HCT116 (cell line): ENCODE results near the gene PYCR2. TPM values are rescaled to one million over a fixed set of nuclear protein-coding genes. Genes with fewer than 3 reads are reported as not detected.

Experiments
- ATAC-seq: fragments of 200-7000 bp; cut with Tn5 transposase; 2 replicates; pipeline ENCODE4 v1.9.1; 2020; ENCODE audit warnings: mild to moderate bottlenecking, moderate library complexity
- BruUV-seq: library from RNA; stranded (reverse); fragments of 400-500 nt; replicated peaks from 2 replicates; lab custom pipeline; 2021; lab: Mats Ljungman, UMichigan
- CTCF ChIA-PET: fragments of 300-600 bp; sonication (Branson Sonifier 250); formaldehyde crosslinking; loops from one replicate; lab custom pipeline; 2021; ENCODE audit warnings: antibody characterized with exemption; lab: Charles Lee
- POLR2A ChIA-PET: fragments of 300-600, 350-600 bp; sonication (Branson Sonifier 250); formaldehyde crosslinking; loops from one replicate; lab custom pipeline; 2021; ENCODE audit warnings: antibody characterized with exemption; lab: Charles Lee
- RAD21 ChIA-PET, 2 experiments: fragments of 300-600 bp; sonication (Branson Sonifier 250); formaldehyde crosslinking; loops; one replicate each; lab custom pipeline; 2023; ENCODE audit warnings: low total read pairs in 2 of 2; ENCODE audit not compliant: uncharacterized antibody in 2 of 2, unreplicated experiment in 2 of 2, low non-redundant PET in 1 of 2; lab: Charles Lee
- DNase-seq: peaks from one replicate; pipeline ENCODE4 v3.0.0-alpha.2; 2010; ENCODE audit warnings: low read depth, low spot score
- H2AFZ ChIP-seq: fragments of 200-600 bp; shearing (Covaris generic), sonication (generic); 2 replicates; pipeline ENCODE4 v1.6.1; 2017; ENCODE audit warnings: low read depth, mixed run types, mixed read lengths, antibody characterized with exemption, low read length; ENCODE audit not compliant: poor library complexity, severe bottlenecking
- H3K27ac ChIP-seq: 2 replicates; pipeline ENCODE4 v1.5.1; 2012; ENCODE audit warnings: low read depth, low read length
- H3K27me3 ChIP-seq: fragments of 200-600 bp; sonication (generic); 2 replicates; pipeline ENCODE4 v1.6.1; 2016; ENCODE audit warnings: mixed run types, low read length, mixed read lengths; ENCODE audit not compliant: insufficient read depth
- H3K36me3 ChIP-seq, 2 experiments: fragments of 200-500 bp in 1 of 2; fragments of 200-600 bp in 1 of 2; sonication (Bioruptor generic) in 1 of 2; sonication (generic) in 1 of 2; 2 replicates each; pipeline versions ENCODE4 v1.5.1 to v1.6.1; 2014 to 2016; ENCODE audit warnings: low read length in 2 of 2, inconsistent platforms in 1 of 2, mixed read lengths in 1 of 2, mixed run types in 1 of 2; ENCODE audit not compliant: insufficient read depth in 2 of 2, control insufficient read depth in 1 of 2
- H3K4me1 ChIP-seq, 2 experiments: fragments of 200-600 bp in 1 of 2; sonication (generic) in 1 of 2; 2 replicates each; pipeline versions ENCODE4 v1.5.1 to v1.6.1; 2012 to 2017; ENCODE audit warnings: low read length in 2 of 2, inconsistent platforms in 1 of 2, mild to moderate bottlenecking in 1 of 2, mixed read lengths in 1 of 2, mixed run types in 1 of 2, moderate library complexity in 1 of 2; ENCODE audit not compliant: insufficient read depth in 2 of 2, control insufficient read depth in 1 of 2
- H3K4me2 ChIP-seq: fragments of 200-600 bp; sonication (generic); 2 replicates; pipeline ENCODE4 v1.6.1; 2017; ENCODE audit warnings: mixed run types, low read length, mixed read lengths
- H3K4me3 ChIP-seq, 2 experiments: fragments of 200-600 bp in 1 of 2; sonication (generic) in 1 of 2; replicated peaks in 1 of 2; 2 replicates each; pipeline ENCODE4 v1.5.1; 2011 to 2016; ENCODE audit warnings: low read length in 2 of 2, control low read depth in 1 of 2, low read depth in 1 of 2, mild to moderate bottlenecking in 1 of 2, mixed read lengths in 1 of 2, mixed run types in 1 of 2
- H3K79me2 ChIP-seq: fragments of 200-600 bp; sonication (generic); 2 replicates; pipeline ENCODE4 v1.6.1; 2017; ENCODE audit warnings: mild to moderate bottlenecking, mixed run types, low read length, moderate library complexity, mixed read lengths; ENCODE audit not compliant: insufficient read depth
- H3K9ac ChIP-seq: fragments of 200-600 bp; sonication (generic); 2 replicates; pipeline ENCODE4 v1.6.1; 2016; ENCODE audit warnings: low read length, mixed read lengths
- H3K9me2 ChIP-seq: fragments of 200-600 bp; sonication (generic), shearing (Covaris generic); 2 replicates; pipeline ENCODE4 v1.6.1; 2017; ENCODE audit warnings: mixed run types, mild to moderate bottlenecking, moderate library complexity; ENCODE audit not compliant: insufficient read depth
- H3K9me3 ChIP-seq, 2 experiments: fragments of 200-500 bp in 1 of 2; fragments of 200-600 bp in 1 of 2; sonication (Bioruptor generic) in 1 of 2; sonication (generic) in 1 of 2; 2 replicates each; pipeline ENCODE4 v1.6.1; 2014 to 2017; ENCODE audit warnings: low read length in 2 of 2, mixed read lengths in 2 of 2, inconsistent platforms in 1 of 2, low read depth in 1 of 2, mild to moderate bottlenecking in 1 of 2, mixed run types in 1 of 2, moderate library complexity in 1 of 2; ENCODE audit not compliant: control insufficient read depth in 1 of 2, insufficient read depth in 1 of 2
- H4K20me1 ChIP-seq: fragments of 200-600 bp; sonication (generic), shearing (Covaris generic); 2 replicates; pipeline ENCODE4 v1.6.1; 2017; ENCODE audit warnings: mixed run types, mild to moderate bottlenecking, moderate library complexity; ENCODE audit not compliant: insufficient read depth
- POLR2A ChIP-seq: IDR thresholded peaks from 2 replicates; pipeline ENCODE4 v1.7.0; 2011; ENCODE audit warnings: borderline replicate concordance; ENCODE audit not compliant: insufficient read depth, insufficient read length; ENCODE audit errors: extremely low read depth
- POLR2AphosphoS5 ChIP-seq: IDR thresholded peaks from 2 replicates; pipeline ENCODE4 v1.6.1; 2011; ENCODE audit warnings: mild to moderate bottlenecking, low read depth, low read length, moderate library complexity
- RAD21 ChIP-seq: IDR thresholded peaks from 2 replicates; pipeline ENCODE4 v1.6.1; 2012; ENCODE audit warnings: low read depth, mild to moderate bottlenecking
- SRF ChIP-seq: IDR thresholded peaks from 2 replicates; pipeline ENCODE4 v1.6.1; 2012; ENCODE audit warnings: low read depth
- TCF7L2 ChIP-seq: IDR thresholded peaks from 2 replicates; pipeline ENCODE4 v1.7.0; 2011; ENCODE audit warnings: borderline replicate concordance, inconsistent platforms; ENCODE audit not compliant: insufficient read depth, insufficient read length; ENCODE audit errors: extremely low read depth
- YY1 ChIP-seq: IDR thresholded peaks from 2 replicates; pipeline ENCODE4 v1.6.1; 2011; ENCODE audit warnings: low read length, low read depth, moderate library complexity, mild to moderate bottlenecking; ENCODE audit not compliant: insufficient replicate concordance; ENCODE audit errors: extremely low read depth
- ZFX ChIP-seq: fragments of 450-650 bp; IDR thresholded peaks from 2 replicates; pipeline ENCODE4 v1.6.1; 2017
- ZNF274 ChIP-seq: fragments of 200-500 bp; sonication (Bioruptor generic); IDR thresholded peaks from 2 replicates; pipeline ENCODE4 v1.6.1; 2014; ENCODE audit warnings: mild to moderate bottlenecking, low read depth, low read length, inconsistent platforms
- intact Hi-C: fragments of 100-400 bp; cut with micrococcal nuclease; formaldehyde crosslinking; loops from 2 replicates; pipeline ENCODE4 v1.10.0; 2022
- total RNA-seq: library from RNA; stranded (reverse); gene quantifications from one replicate; pipeline ENCODE4 v1.2.1, GENCODE V29; 2021; ENCODE audit not compliant: unreplicated experiment
- TF ChIP-seq, protein P1 (sequence below): IDR thresholded peaks from 2 replicates; pipeline ENCODE4 v1.6.1; 2012; ENCODE audit warnings: low read depth
- TF ChIP-seq, protein P2 (sequence below): IDR thresholded peaks from 2 replicates; pipeline ENCODE4 v1.6.1; 2011; ENCODE audit warnings: mild to moderate bottlenecking, low read length, moderate library complexity; ENCODE audit not compliant: insufficient replicate concordance; ENCODE audit errors: extremely low read depth
- TF ChIP-seq, protein P3 (sequence below): IDR thresholded peaks from 2 replicates; pipeline ENCODE4 v1.6.1; 2012
- TF ChIP-seq, protein P4 (sequence below): IDR thresholded peaks from 2 replicates; pipeline ENCODE4 v1.6.1; 2012

The PYCR2 gene
- total RNA-seq, 1 experiment from 2014 or later = 107 TPM

DNA sequence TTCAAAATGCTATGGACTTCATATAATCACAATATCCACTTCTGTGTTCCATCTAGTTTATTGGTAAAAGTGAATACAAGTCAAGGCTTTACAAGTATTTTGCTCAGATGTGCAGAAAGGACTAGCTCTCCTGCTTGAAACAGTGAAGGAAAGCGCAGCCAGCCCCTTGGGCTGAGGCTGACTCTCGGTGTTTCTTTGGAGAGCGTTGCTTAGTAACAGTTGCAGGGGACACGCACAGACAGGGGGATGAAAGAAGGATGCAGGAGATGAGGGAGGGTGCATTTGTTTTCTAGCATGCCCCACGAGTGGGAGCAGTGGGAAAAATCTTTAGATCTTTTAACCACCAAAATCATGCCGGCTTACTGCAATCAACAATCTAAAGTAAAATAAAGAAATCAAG is 9.1 kb downstream of the PYCR2 start:
- POLR2A ChIA-PET = no interaction called here
- Histone ChIP-seq H3K9ac (no peak overlapping the region), H3K27me3 (no peaks in the 10 kb centered on the region), H2AFZ (no peak overlapping the region), H4K20me1 (no peaks in the 10 kb centered on the region), H3K4me1 (peaks cover 0 to 11% of the 10 kb centered on the region in 2 experiments; a peak in 3 of 4 replicates), H3K4me2 (no peak overlapping the region), H3K9me3 (no peaks in the 10 kb centered on the region), H3K27ac (no peak overlapping the region), H3K79me2 (no peaks in the 10 kb centered on the region), H3K9me2 (no peaks in the 10 kb centered on the region), H3K4me3 (no peak overlapping the region), H3K36me3 (peaks cover 5 to 6% of the 10 kb centered on the region in 2 experiments; a peak in 1 of 4 replicates)
- DNase-seq (no peak), ATAC-seq (no peak)
- TF ChIP-seq, protein P1, sequence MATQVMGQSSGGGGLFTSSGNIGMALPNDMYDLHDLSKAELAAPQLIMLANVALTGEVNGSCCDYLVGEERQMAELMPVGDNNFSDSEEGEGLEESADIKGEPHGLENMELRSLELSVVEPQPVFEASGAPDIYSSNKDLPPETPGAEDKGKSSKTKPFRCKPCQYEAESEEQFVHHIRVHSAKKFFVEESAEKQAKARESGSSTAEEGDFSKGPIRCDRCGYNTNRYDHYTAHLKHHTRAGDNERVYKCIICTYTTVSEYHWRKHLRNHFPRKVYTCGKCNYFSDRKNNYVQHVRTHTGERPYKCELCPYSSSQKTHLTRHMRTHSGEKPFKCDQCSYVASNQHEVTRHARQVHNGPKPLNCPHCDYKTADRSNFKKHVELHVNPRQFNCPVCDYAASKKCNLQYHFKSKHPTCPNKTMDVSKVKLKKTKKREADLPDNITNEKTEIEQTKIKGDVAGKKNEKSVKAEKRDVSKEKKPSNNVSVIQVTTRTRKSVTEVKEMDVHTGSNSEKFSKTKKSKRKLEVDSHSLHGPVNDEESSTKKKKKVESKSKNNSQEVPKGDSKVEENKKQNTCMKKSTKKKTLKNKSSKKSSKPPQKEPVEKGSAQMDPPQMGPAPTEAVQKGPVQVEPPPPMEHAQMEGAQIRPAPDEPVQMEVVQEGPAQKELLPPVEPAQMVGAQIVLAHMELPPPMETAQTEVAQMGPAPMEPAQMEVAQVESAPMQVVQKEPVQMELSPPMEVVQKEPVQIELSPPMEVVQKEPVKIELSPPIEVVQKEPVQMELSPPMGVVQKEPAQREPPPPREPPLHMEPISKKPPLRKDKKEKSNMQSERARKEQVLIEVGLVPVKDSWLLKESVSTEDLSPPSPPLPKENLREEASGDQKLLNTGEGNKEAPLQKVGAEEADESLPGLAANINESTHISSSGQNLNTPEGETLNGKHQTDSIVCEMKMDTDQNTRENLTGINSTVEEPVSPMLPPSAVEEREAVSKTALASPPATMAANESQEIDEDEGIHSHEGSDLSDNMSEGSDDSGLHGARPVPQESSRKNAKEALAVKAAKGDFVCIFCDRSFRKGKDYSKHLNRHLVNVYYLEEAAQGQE = no peak
- TF ChIP-seq SRF (no peak), ZFX (no peak), POLR2AphosphoS5 (no peak)
- intact Hi-C loops = no loop called here
- no TSS peak for BruUV-seq
- RAD21 ChIA-PET = no interaction called here
- CTCF ChIA-PET = no interaction called here

DNA sequence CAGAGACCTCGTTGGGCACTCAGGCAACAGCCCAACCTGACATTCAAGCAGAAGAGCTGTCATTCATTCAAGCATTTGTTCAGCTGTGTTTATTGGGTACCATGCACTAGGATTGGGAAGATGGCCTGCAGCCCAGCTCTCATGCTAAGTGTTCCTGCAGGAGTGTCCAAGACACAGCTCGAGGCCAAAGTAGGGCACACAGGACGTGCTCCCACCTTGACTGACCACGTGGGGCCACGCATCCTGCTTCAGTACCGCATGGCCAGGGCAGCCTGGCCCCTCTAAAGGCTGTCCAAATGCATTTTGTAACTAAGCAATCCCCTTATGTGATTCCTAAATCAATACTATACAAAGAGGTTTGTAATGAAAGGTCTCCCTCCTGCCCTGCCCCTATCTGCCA is 9.7 kb downstream of the PYCR2 start:
- ChIA-PET RAD21 (no interaction called here), CTCF (no interaction called here), POLR2A (interaction anchor here (1.3 kb wide), 1 partner anchor 9 kb away, joined by 3 read pairs; the partner anchor contains the start of gene PYCR2)
- Histone ChIP-seq H3K36me3 (0 out of 4 replicates have a peak, but pooled peaks cover 0 to under 1% of the 10 kb centered on the region in 2 experiments), H3K4me2 (no peak overlapping the region), H4K20me1 (no peaks in the 10 kb centered on the region), H3K27me3 (no peaks in the 10 kb centered on the region), H3K9me2 (no peaks in the 10 kb centered on the region), H3K27ac (no peak overlapping the region), H2AFZ (no peak overlapping the region), H3K79me2 (no peaks in the 10 kb centered on the region), H3K9ac (no peak overlapping the region), H3K9me3 (no peaks in the 10 kb centered on the region), H3K4me3 (no peak overlapping the region), H3K4me1 (peaks cover 0 to 11% of the 10 kb centered on the region in 2 experiments; a peak in 3 of 4 replicates)
- BruUV-seq = no TSS peak
- ATAC-seq (no peak), DNase-seq (no peak)
- intact Hi-C loops = no loop called here
- TF ChIP-seq, protein P2, sequence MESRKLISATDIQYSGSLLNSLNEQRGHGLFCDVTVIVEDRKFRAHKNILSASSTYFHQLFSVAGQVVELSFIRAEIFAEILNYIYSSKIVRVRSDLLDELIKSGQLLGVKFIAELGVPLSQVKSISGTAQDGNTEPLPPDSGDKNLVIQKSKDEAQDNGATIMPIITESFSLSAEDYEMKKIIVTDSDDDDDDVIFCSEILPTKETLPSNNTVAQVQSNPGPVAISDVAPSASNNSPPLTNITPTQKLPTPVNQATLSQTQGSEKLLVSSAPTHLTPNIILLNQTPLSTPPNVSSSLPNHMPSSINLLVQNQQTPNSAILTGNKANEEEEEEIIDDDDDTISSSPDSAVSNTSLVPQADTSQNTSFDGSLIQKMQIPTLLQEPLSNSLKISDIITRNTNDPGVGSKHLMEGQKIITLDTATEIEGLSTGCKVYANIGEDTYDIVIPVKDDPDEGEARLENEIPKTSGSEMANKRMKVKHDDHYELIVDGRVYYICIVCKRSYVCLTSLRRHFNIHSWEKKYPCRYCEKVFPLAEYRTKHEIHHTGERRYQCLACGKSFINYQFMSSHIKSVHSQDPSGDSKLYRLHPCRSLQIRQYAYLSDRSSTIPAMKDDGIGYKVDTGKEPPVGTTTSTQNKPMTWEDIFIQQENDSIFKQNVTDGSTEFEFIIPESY = no peak
- TF ChIP-seq RAD21 (no peak), POLR2A (no peak), YY1 (no peak), ZNF274 (no peak), TCF7L2 (no peak), SRF (no peak), POLR2AphosphoS5 (no peak), ZFX (no peak)
- TF ChIP-seq, protein P3, sequence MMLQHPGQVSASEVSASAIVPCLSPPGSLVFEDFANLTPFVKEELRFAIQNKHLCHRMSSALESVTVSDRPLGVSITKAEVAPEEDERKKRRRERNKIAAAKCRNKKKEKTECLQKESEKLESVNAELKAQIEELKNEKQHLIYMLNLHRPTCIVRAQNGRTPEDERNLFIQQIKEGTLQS = no peak
- TF ChIP-seq, protein P4, sequence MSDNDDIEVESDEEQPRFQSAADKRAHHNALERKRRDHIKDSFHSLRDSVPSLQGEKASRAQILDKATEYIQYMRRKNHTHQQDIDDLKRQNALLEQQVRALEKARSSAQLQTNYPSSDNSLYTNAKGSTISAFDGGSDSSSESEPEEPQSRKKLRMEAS = no peak
